ENCODE measurements around the gene ALG8.

DNA sequence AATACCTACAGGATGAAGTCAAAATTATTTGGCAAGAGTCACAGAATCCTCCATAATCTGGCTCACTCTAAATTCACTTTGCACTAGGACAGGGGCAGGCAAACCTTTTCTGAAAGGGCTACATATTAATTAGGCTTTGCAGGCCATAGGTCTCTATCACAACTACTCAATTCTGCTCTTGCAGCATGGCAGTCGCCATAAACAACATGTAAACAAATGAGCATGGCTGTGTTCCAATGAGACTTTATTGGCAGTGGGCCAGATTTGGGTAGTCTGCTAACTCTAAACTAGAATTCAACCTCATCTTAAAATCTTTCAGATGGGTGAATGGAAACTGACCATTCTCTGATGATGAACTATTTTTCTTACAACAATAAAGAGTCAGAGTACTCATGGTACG is 70.0 kb downstream of the ALG8 start:
- TF ChIP-seq POLR2AphosphoS5 (IDR thresholded peaks at IDR 0.05; ENCODE audit: borderline replicate concordance, low read depth, low read length) (no peak), EZH2 (IDR thresholded peaks at IDR 0.05) (no peak), FOXP2 (optimal IDR thresholded peaks at IDR 0.05; ENCODE audit: control extremely low read depth, extremely low read length, insufficient read depth) (no peak)

Measured in SK-N-MC (cell line).